Measurements from ENCODE around the gene ZNF790. TPM values are rescaled to one million over a fixed set of nuclear protein-coding genes. Genes with fewer than 3 reads are reported as not detected.

ZNF790 gene
- total and polyA plus RNA-seq, 2 of the 13 experiments (the other 11 are each of a cell fraction or from before 2014, with no cell fraction given), result 1.3 to 5.3 TPM

- TF ChIP-seq ARID5B (CRISPR knock-in tag; IDR thresholded peaks at IDR 0.05) (no peak), ARID4A (CRISPR knock-in tag; IDR thresholded peaks at IDR 0.05; ENCODE audit: borderline replicate concordance) (no peak), NFATC3 (CRISPR knock-in tag; IDR thresholded peaks at IDR 0.05) (no peak), ZNF850 (CRISPR knock-in tag; conservative IDR thresholded peaks at IDR 0.05) (no peak), ZNF549 (CRISPR knock-in tag; IDR thresholded peaks at IDR 0.05) (no peak), ZNF343 (CRISPR knock-in tag; IDR thresholded peaks at IDR 0.05) (0 out of 2 replicates have a peak, but pooled peaks have one; percentile 52), SCMH1 (CRISPR knock-in tag; IDR thresholded peaks at IDR 0.05; ENCODE audit: borderline replicate concordance) (no peak), ZNF224 (CRISPR knock-in tag; IDR thresholded peaks at IDR 0.05) (no peak), ARID3A (IDR thresholded peaks at IDR 0.05; ENCODE audit: low read depth, low read length) (no peak), ZNF747 (CRISPR knock-in tag; IDR thresholded peaks at IDR 0.05; ENCODE audit: borderline replicate concordance) (no peak), PRDM15 (CRISPR knock-in tag; IDR thresholded peaks at IDR 0.05) (no peak), SOX5 (CRISPR knock-in tag; IDR thresholded peaks at IDR 0.05; ENCODE audit: borderline replicate concordance) (no peak), ZNF274 (CRISPR knock-in tag; IDR thresholded peaks at IDR 0.05) (peak; percentile 44), KLF6 (CRISPR knock-in tag; IDR thresholded peaks at IDR 0.05) (0 out of 2 replicates have a peak, but pooled peaks have one; percentile 16), NCOR1 (IDR thresholded peaks at IDR 0.05; ENCODE audit: borderline replicate concordance, low read length) (no peak), SUZ12 (IDR thresholded peaks at IDR 0.05; ENCODE audit: low read depth, low read length) (no peak)
These were observed 65.0 kb downstream of the ZNF790 start (continued) for GRCh38 chr19:36773223-36773579.
